Measurements from ENCODE around the gene SPEN. TPM values are rescaled to one million over a fixed set of nuclear protein-coding genes. Genes with fewer than 3 reads are reported as not detected.

SPEN gene
- total and polyA plus RNA-seq, 2 of the 4 experiments (the other 2 are of a cell fraction): 7.6 to 15.8 TPM

DNA sequence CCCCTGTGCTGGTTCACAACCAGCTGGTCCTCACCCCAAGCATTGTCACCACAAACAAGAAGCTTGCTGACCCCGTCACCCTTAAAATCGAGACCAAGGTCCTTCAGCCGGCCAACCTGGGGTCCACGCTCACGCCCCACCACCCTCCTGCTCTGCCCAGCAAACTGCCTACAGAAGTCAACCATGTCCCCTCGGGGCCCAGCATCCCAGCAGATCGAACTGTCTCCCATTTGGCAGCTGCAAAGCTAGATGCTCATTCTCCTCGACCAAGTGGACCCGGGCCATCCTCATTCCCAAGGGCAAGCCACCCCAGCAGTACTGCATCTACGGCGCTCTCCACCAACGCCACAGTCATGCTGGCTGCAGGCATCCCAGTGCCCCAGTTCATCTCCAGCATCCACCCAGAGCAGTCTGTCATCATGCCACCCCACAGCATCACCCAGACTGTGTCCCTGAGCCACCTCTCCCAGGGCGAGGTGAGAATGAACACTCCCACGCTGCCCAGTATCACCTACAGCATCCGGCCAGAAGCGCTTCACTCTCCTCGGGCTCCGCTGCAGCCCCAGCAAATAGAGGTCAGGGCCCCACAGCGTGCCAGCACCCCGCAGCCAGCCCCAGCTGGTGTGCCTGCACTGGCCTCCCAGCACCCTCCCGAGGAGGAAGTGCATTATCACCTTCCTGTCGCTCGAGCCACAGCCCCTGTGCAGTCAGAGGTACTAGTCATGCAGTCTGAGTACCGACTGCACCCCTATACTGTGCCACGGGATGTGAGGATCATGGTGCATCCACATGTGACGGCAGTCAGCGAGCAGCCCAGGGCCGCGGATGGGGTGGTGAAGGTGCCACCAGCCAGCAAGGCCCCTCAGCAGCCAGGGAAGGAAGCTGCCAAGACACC is 87.8 kb downstream of the SPEN start:
- Histone ChIP-seq H2BK120ac (ENCODE audit: low read depth, low read length) (no peak overlapping the region), H3K4me2 (ENCODE audit: low read depth, low read length) (no peak overlapping the region), H3K56ac (ENCODE audit: extremely low read depth, insufficient read depth, low read length) (no peak overlapping the region), H4K91ac (ENCODE audit: insufficient read depth, low read depth, low read length) (no peak overlapping the region), H4K8ac (ENCODE audit: low read depth in 2 of 2, low read length in 2 of 2) (no peak overlapping the region), H2BK20ac (ENCODE audit: low read depth, low read length) (no peak overlapping the region), H3K4me3 (ENCODE audit: insufficient read depth, low read depth, low read length) (no peak overlapping the region), H3K36me3 (ENCODE audit: control insufficient read depth, insufficient read depth, low read length) (peaks cover 66% of the 10 kb centered on the region), H2BK15ac (ENCODE audit: low read depth, low read length) (no peak overlapping the region), H3K14ac (replicated peaks; ENCODE audit: low read depth, low read length) (no peak overlapping the region), H4K5ac (ENCODE audit: low read depth, low read length) (no peak overlapping the region), H2BK5ac (ENCODE audit: low read depth, low read length, poor library complexity, severe bottlenecking) (no peak overlapping the region), H3K27ac (ENCODE audit: insufficient read depth, low read length) (no peak overlapping the region), H3K27me3 (ENCODE audit: control insufficient read depth, insufficient read depth, low read length) (no peaks in the 10 kb centered on the region), H3K4ac (ENCODE audit: low read depth, low read length) (no peak overlapping the region), H3K9me3 (ENCODE audit: control insufficient read depth, insufficient read depth, low read length) (no peaks in the 10 kb centered on the region), H3K9ac (ENCODE audit: low read depth, low read length) (no peak overlapping the region), H3K18ac (ENCODE audit: low read depth, low read length) (no peak overlapping the region), H4K20me1 (ENCODE audit: insufficient read depth, low read length) (peaks cover 3% of the 10 kb centered on the region; the same call in 1 of the 2 replicates), H2AFZ (replicated peaks; ENCODE audit: low read length, poor library complexity) (no peak overlapping the region), H2AK5ac (ENCODE audit: low read depth, low read length) (no peak overlapping the region), H2AK9ac (replicated peaks; ENCODE audit: low read depth, low read length, poor library complexity) (no peak overlapping the region), H3K4me1 (ENCODE audit: control insufficient read depth, insufficient read depth, low read length) (peaks cover 14% of the 10 kb centered on the region), H3K79me1 (ENCODE audit: low read depth in 1 of 2, low read length in 2 of 2) (peaks cover 8 to 61% of the 10 kb centered on the region in 2 experiments), H3K9me1 (ENCODE audit: insufficient read depth, low read length) (peaks cover 17% of the 10 kb centered on the region), H3K23ac (ENCODE audit: low read depth, low read length) (no peak overlapping the region)
- POLR2A ChIA-PET (ENCODE audit: unreplicated experiment): no interaction called here
- ATAC-seq (ENCODE audit: low read depth) (no peak), DNase-seq (no peak)
- TF ChIP-seq SMC3 (IDR thresholded peaks at IDR 0.05; ENCODE audit: low read depth, low read length) (no peak), POLR2A (IDR thresholded peaks at IDR 0.05; ENCODE audit: low read depth, low read length) (no peak), BHLHE40 (IDR thresholded peaks at IDR 0.05; ENCODE audit: low read depth, low read length) (no peak), MAFK (IDR thresholded peaks at IDR 0.05; ENCODE audit: low read depth, low read length) (no peak), MAZ (IDR thresholded peaks at IDR 0.05; ENCODE audit: borderline replicate concordance, low read depth, low read length) (no peak), RCOR1 (IDR thresholded peaks at IDR 0.05; ENCODE audit: insufficient replicate concordance, low read length) (no peak), FOS (IDR thresholded peaks at IDR 0.05; ENCODE audit: low read depth, low read length) (no peak), RAD21 (IDR thresholded peaks at IDR 0.05; ENCODE audit: low read length) (no peak), MXI1 (IDR thresholded peaks at IDR 0.05; ENCODE audit: borderline replicate concordance, low read depth, low read length) (no peak), CHD1 (IDR thresholded peaks at IDR 0.05; ENCODE audit: low read depth, low read length) (no peak), RFX5 (IDR thresholded peaks at IDR 0.05; ENCODE audit: low read depth, low read length) (no peak), NFE2L2 (IDR thresholded peaks at IDR 0.05; ENCODE audit: low read depth, low read length) (no peak)
- TF ChIP-seq, protein P1, sequence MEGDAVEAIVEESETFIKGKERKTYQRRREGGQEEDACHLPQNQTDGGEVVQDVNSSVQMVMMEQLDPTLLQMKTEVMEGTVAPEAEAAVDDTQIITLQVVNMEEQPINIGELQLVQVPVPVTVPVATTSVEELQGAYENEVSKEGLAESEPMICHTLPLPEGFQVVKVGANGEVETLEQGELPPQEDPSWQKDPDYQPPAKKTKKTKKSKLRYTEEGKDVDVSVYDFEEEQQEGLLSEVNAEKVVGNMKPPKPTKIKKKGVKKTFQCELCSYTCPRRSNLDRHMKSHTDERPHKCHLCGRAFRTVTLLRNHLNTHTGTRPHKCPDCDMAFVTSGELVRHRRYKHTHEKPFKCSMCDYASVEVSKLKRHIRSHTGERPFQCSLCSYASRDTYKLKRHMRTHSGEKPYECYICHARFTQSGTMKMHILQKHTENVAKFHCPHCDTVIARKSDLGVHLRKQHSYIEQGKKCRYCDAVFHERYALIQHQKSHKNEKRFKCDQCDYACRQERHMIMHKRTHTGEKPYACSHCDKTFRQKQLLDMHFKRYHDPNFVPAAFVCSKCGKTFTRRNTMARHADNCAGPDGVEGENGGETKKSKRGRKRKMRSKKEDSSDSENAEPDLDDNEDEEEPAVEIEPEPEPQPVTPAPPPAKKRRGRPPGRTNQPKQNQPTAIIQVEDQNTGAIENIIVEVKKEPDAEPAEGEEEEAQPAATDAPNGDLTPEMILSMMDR (conservative IDR thresholded peaks at IDR 0.05; ENCODE audit: low read depth, low read length): no peak
- TF ChIP-seq, protein P2, sequence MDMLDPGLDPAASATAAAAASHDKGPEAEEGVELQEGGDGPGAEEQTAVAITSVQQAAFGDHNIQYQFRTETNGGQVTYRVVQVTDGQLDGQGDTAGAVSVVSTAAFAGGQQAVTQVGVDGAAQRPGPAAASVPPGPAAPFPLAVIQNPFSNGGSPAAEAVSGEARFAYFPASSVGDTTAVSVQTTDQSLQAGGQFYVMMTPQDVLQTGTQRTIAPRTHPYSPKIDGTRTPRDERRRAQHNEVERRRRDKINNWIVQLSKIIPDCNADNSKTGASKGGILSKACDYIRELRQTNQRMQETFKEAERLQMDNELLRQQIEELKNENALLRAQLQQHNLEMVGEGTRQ (IDR thresholded peaks at IDR 0.05; ENCODE audit: low read depth, low read length): no peak
- no TSS peak for BruUV-seq (replicated peaks)
- intact Hi-C loops (cut with micrococcal nuclease) (no loop called here), dilution Hi-C loops (cut with HindIII; ENCODE audit: low sequenced_read_pairs, unreplicated experiment) (no loop called here), in situ Hi-C loops (cut with MboI; ENCODE audit: low sequenced_read_pairs) (loop anchor here (10.0 kb wide), 1 partner anchor 59 kb away; no protein-coding TSS in a partner anchor)
- 94% methylated on average over 11 of the region's 29 CpGs; no CpG with 5 or more reads in 1 of the 2 experiments for WGBS, 2 experiments (ENCODE audit: extremely low coverage in 2 of 2, insufficient read length in 1 of 2)
- CTCF ChIA-PET: no interaction called here
